GM18951 (cell line): Measurements from ENCODE around the gene IL17F.

Experiments used
- POLR2A ChIP-seq: IDR thresholded peaks from 4 replicates; pipeline ENCODE4 v1.6.1; 2011; ENCODE audit warnings: mild to moderate bottlenecking; ENCODE audit not compliant: insufficient read length, insufficient read depth; ENCODE audit errors: extremely low read depth
- in situ Hi-C: fragments of 300-500 bp; cut with MboI; formaldehyde crosslinking; loops from one replicate; pipeline ENCODE4 v1.12.0; 2022; ENCODE audit warnings: low sequenced_read_pairs, mixed read lengths, inconsistent platforms; ENCODE audit not compliant: unreplicated experiment

The IL17F gene

DNA sequence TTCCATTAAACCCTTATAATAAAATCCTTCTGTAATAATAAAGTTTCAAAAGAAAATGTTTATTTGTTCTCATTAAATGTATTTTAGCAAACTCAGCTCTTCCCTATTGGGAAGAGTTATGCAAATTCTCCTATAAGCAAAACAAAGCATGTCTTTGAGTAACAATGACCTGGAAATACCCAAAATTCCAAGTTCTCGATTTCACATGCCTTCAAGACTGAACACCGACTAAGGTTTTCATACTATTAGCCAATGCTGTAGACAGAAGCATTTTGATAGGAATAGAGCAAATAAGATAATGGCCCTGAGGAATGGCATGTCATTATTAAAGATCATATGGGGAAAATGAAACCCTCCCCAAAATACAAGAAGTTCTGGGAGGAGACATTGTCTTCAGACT lies 54.3 kb downstream of the IL17F start:
- no peak for TF ChIP-seq POLR2A
- in situ Hi-C loops = no loop called here

- in situ Hi-C loops = no loop called here
- TF ChIP-seq POLR2A = no peak
Observed at GRCh38 chr6:52187098-52187497, 57.2 kb downstream of the IL17F start.
